SK-N-SH (cell line): ENCODE measurements around the gene MYO1C. TPM values are rescaled to one million over a fixed set of nuclear protein-coding genes. Genes with fewer than 3 reads are reported as not detected.

Experiments used
- CTCF ChIA-PET: fragments of 300-600, 350-600 bp; formaldehyde crosslinking; extraction: SDS; loops from one replicate; lab custom pipeline; 2021; lab: Yijun Ruan, JAX
- POLR2A ChIA-PET: fragments of 350-600 bp; sonication (Branson Sonifier 250); formaldehyde crosslinking; extraction: SDS; loops from one replicate; lab custom pipeline; 2020; ENCODE audit warnings: antibody characterized with exemption, inconsistent platforms; lab: Yijun Ruan, JAX
- DNase-seq: peaks from one replicate; pipeline ENCODE4 v3.0.0; 2012
- H2AFZ ChIP-seq: fragments of 200-600 bp; sonication (generic); 2 replicates; pipeline ENCODE4 v1.8.1; 2016; ENCODE audit warnings: antibody characterized with exemption, mild to moderate bottlenecking, low read depth
- H3F3A ChIP-seq: fragments of 200-600 bp; sonication (generic); replicated peaks from 2 replicates; pipeline ENCODE3; 2016; ENCODE audit warnings: antibody characterized with exemption, mild to moderate bottlenecking; ENCODE audit not compliant: insufficient read depth
- H3K27ac ChIP-seq, 2 experiments: fragments of 200-500 bp in 1 of 2; fragments of 200-600 bp in 1 of 2; sonication (Bioruptor generic) in 1 of 2; sonication (generic), shearing (Covaris generic) in 1 of 2; 2 replicates each; pipeline versions ENCODE4 v1.5.1 to v1.6.1; 2014 to 2016; ENCODE audit warnings: low read depth in 2 of 2, inconsistent platforms in 1 of 2, low read length in 1 of 2, mild to moderate bottlenecking in 1 of 2, mixed read lengths in 1 of 2
- H3K27me3 ChIP-seq: fragments of 200-600 bp; sonication (generic), shearing (Covaris generic); 2 replicates; pipeline ENCODE4 v1.6.1; 2016; ENCODE audit warnings: mixed run types; ENCODE audit not compliant: insufficient read depth
- H3K36me3 ChIP-seq, 2 experiments: fragments of 200-500 bp in 1 of 2; fragments of 200-600 bp in 1 of 2; sonication (Bioruptor generic) in 1 of 2; sonication (generic) in 1 of 2; replicated peaks in 1 of 2; 2 replicates each; pipeline versions ENCODE3 to v1.5.1; 2014 to 2016; ENCODE audit warnings: low read length in 1 of 2, mild to moderate bottlenecking in 1 of 2; ENCODE audit not compliant: insufficient read depth in 2 of 2, control insufficient read depth in 1 of 2
- H3K4me1 ChIP-seq, 2 experiments: fragments of 200-500 bp in 1 of 2; fragments of 200-600 bp in 1 of 2; sonication (Bioruptor generic) in 1 of 2; sonication (generic), shearing (Covaris generic) in 1 of 2; 2 replicates each; pipeline versions ENCODE4 v1.5.1 to v1.6.1; 2014 to 2016; ENCODE audit warnings: low read depth in 1 of 2, low read length in 1 of 2, mixed run types in 1 of 2; ENCODE audit not compliant: insufficient read depth in 2 of 2, control insufficient read depth in 1 of 2
- H3K4me2 ChIP-seq: fragments of 200-600 bp; sonication (generic), shearing (Covaris generic); 2 replicates; pipeline ENCODE4 v1.6.1; 2017; ENCODE audit warnings: mixed run types
- H3K4me3 ChIP-seq, 2 experiments: fragments of 200-500 bp in 1 of 2; fragments of 200-600 bp in 1 of 2; sonication (Bioruptor generic) in 1 of 2; sonication (generic), shearing (Covaris generic) in 1 of 2; 2 replicates each; pipeline versions ENCODE4 v1.5.1 to v1.8.1; 2014 to 2016; ENCODE audit warnings: low read depth in 2 of 2, inconsistent platforms in 1 of 2, low read length in 1 of 2, mild to moderate bottlenecking in 1 of 2, mixed read lengths in 1 of 2, moderate library complexity in 1 of 2
- H3K79me2 ChIP-seq: fragments of 200-600 bp; sonication (generic); 2 replicates; pipeline ENCODE4 v1.8.1; 2017; ENCODE audit warnings: mild to moderate bottlenecking; ENCODE audit not compliant: insufficient read depth
- H3K9ac ChIP-seq: fragments of 200-600 bp; sonication (generic); 2 replicates; pipeline ENCODE4 v1.6.1; 2017; ENCODE audit warnings: mixed run types
- H3K9me2 ChIP-seq: fragments of 200-600 bp; sonication (generic); 2 replicates; pipeline ENCODE4 v1.6.1; 2017; ENCODE audit warnings: mixed run types
- H3K9me3 ChIP-seq: fragments of 200-600 bp; sonication (generic); 2 replicates; pipeline ENCODE4 v1.6.1; 2017; ENCODE audit warnings: mixed run types, mild to moderate bottlenecking, moderate library complexity
- H4K20me1 ChIP-seq: fragments of 200-600 bp; sonication (generic); 2 replicates; pipeline ENCODE4 v1.6.1; 2017; ENCODE audit warnings: mild to moderate bottlenecking, mixed run types; ENCODE audit not compliant: insufficient read depth
- CHD2 ChIP-seq: fragments of 150-350 bp; IDR thresholded peaks from 2 replicates; pipeline ENCODE4 v1.6.1; 2018; ENCODE audit warnings: low read length; ENCODE audit not compliant: partially characterized antibody
- EP300 ChIP-seq, 2 experiments: IDR thresholded peaks; 2 replicates each; pipeline versions ENCODE4 v1.4.0 to v1.6.1; 2012; ENCODE audit warnings: borderline replicate concordance in 1 of 2, low read depth in 1 of 2, low read length in 1 of 2
- EZH2phosphoT487 ChIP-seq: fragments of 200-600 bp; sonication (generic); IDR thresholded peaks from 2 replicates; pipeline ENCODE4 v1.6.1; 2017; ENCODE audit warnings: low read depth, mixed run types, mild to moderate bottlenecking, antibody characterized with exemption, moderate library complexity, borderline replicate concordance
- FOXJ3 ChIP-seq: sonication (generic); formaldehyde crosslinking; IDR thresholded peaks from 2 replicates; pipeline ENCODE4 v1.5.1; 2020; ENCODE audit warnings: mild to moderate bottlenecking, missing genetic modification reagents
- FOXM1 ChIP-seq: IDR thresholded peaks from 2 replicates; pipeline ENCODE4 v1.4.0; 2012; ENCODE audit warnings: low read depth, mild to moderate bottlenecking
- JUND ChIP-seq: IDR thresholded peaks from 2 replicates; pipeline ENCODE4 v1.4.0; 2012
- MAX ChIP-seq: IDR thresholded peaks from 2 replicates; pipeline ENCODE4 v1.4.0; 2012; ENCODE audit warnings: low read depth
- MEF2A ChIP-seq: IDR thresholded peaks from 2 replicates; pipeline ENCODE4 v1.4.0; 2012; ENCODE audit warnings: low read depth, borderline replicate concordance
- NFIC ChIP-seq: IDR thresholded peaks from 2 replicates; pipeline ENCODE4 v1.4.0; 2012; ENCODE audit warnings: borderline replicate concordance
- NRF1 ChIP-seq: IDR thresholded peaks from 2 replicates; pipeline ENCODE4 v1.6.1; 2012; ENCODE audit warnings: low read depth, mild to moderate bottlenecking, low read length
- RAD21 ChIP-seq: IDR thresholded peaks from 2 replicates; pipeline ENCODE4 v1.6.1; 2012; ENCODE audit warnings: mild to moderate bottlenecking, low read length
- REST ChIP-seq: IDR thresholded peaks from 2 replicates; pipeline ENCODE4 v1.6.1; 2012; ENCODE audit warnings: mild to moderate bottlenecking, low read depth, low read length, moderate library complexity
- RXRA ChIP-seq: IDR thresholded peaks from 2 replicates; pipeline ENCODE4 v1.4.0; 2012; ENCODE audit warnings: low read depth, mild to moderate bottlenecking, borderline replicate concordance
- SIN3A ChIP-seq: IDR thresholded peaks from 2 replicates; pipeline ENCODE4 v1.6.1; 2012; ENCODE audit warnings: low read depth, mild to moderate bottlenecking, low read length, moderate library complexity, borderline replicate concordance
- SMC3 ChIP-seq: IDR thresholded peaks from 2 replicates; pipeline ENCODE4 v1.6.1; 2012; ENCODE audit warnings: low read depth, low read length, improper control_type of control experiment
- TAF1 ChIP-seq: IDR thresholded peaks from 2 replicates; pipeline ENCODE4 v1.6.1; 2012; ENCODE audit warnings: low read depth, mild to moderate bottlenecking, low read length, moderate library complexity, borderline replicate concordance
- TEAD4 ChIP-seq: IDR thresholded peaks from 2 replicates; pipeline ENCODE4 v1.4.0; 2012; ENCODE audit warnings: mild to moderate bottlenecking, borderline replicate concordance; ENCODE audit not compliant: insufficient read depth
- YY1 ChIP-seq: IDR thresholded peaks from 2 replicates; pipeline ENCODE4 v1.4.0; 2012; ENCODE audit warnings: low read depth, mild to moderate bottlenecking
- whole genome bisulfite sequencing: methylation state at CpG from one replicate; pipeline ENCODE4 v1.1.6; 2017; ENCODE audit warnings: low lambda C conversion rate; 5-methylcytosine and 5-hydroxymethylcytosine counted together
- polyA plus RNA-seq, 3 experiments: library from polyadenylated mRNA; depleted of rRNA; stranded (reverse); fragments of >200 nt; gene quantifications; 2 replicates each; pipeline ENCODE4 v1.2.3, GENCODE V29; 2012

MYO1C gene
- polyA plus RNA-seq, 1 of the 3 experiments (the other 2 are of a cell fraction), result 102 TPM

- CTCF ChIA-PET, result interaction anchor here (1.6 kb wide), 1 partner anchor 14 kb away, joined by 3 read pairs; no protein-coding TSS in a partner anchor
Observed at GRCh38 chr17:1473841-1474240, 18.6 kb downstream of the MYO1C start.

GRCh38 chr17:1473170-1473569 is 19.3 kb downstream of the MYO1C start:
- H3K4me1 ChIP-seq, result no peaks in the 10 kb centered on the region
- no peaks in the 10 kb centered on the region for H3F3A ChIP-seq
- no peaks in the 10 kb centered on the region for H3K9me3 ChIP-seq
- H3K4me2 ChIP-seq, result no peak overlapping the region
- H3K79me2 ChIP-seq, result no peaks in the 10 kb centered on the region; the same call in 1 of the 2 replicates
- no peak overlapping the region for H3K27ac ChIP-seq
- H4K20me1 ChIP-seq, result no peaks in the 10 kb centered on the region
- no peaks in the 10 kb centered on the region for H3K27me3 ChIP-seq
- no peak for DNase-seq
- CTCF ChIA-PET, result no interaction called here
- H3K36me3 ChIP-seq, result peaks cover 35 to 46% of the 10 kb centered on the region in 2 experiments
- no peak overlapping the region for H2AFZ ChIP-seq
- 82% methylated on average over 11 of the region's 11 CpGs for WGBS
- TF ChIP-seq EP300 (IDR thresholded peaks at IDR 0.05; ENCODE audit: borderline replicate concordance in 1 of 2, low read depth in 1 of 2, low read length in 1 of 2) (no peak), RXRA (no peak), YY1 (no peak), EZH2phosphoT487 (no peak), SMC3 (no peak)
- no peak overlapping the region for H3K4me3 ChIP-seq
- no peak overlapping the region for H3K9ac ChIP-seq
- POLR2A ChIA-PET, result interaction anchor here (1.2 kb wide), 1 partner anchor 14 kb away, joined by 5 read pairs; no protein-coding TSS in a partner anchor
- no peaks in the 10 kb centered on the region for H3K9me2 ChIP-seq

More at GRCh38 chr17:1473841-1474240, 18.6 kb downstream of the MYO1C start:
- H3K79me2 ChIP-seq, result no peaks in the 10 kb centered on the region; the same call in 1 of the 2 replicates
- peaks cover 35 to 45% of the 10 kb centered on the region in 2 experiments for H3K36me3 ChIP-seq
- H4K20me1 ChIP-seq, result no peaks in the 10 kb centered on the region
- H3K9me2 ChIP-seq, result no peaks in the 10 kb centered on the region
- WGBS, result 90% methylated on average over 10 of the region's 10 CpGs
- H2AFZ ChIP-seq, result no peak overlapping the region
- H3K27ac ChIP-seq, result no peak overlapping the region
- no peaks in the 10 kb centered on the region for H3K27me3 ChIP-seq
- H3K4me3 ChIP-seq, result no peak overlapping the region
- H3K9me3 ChIP-seq, result no peaks in the 10 kb centered on the region
- H3K9ac ChIP-seq, result no peak overlapping the region
- H3F3A ChIP-seq, result no peaks in the 10 kb centered on the region
- no peak overlapping the region for H3K4me2 ChIP-seq
- no peak for DNase-seq
- H3K4me1 ChIP-seq, result no peaks in the 10 kb centered on the region
- POLR2A ChIA-PET, result no interaction called here
- no peak for TF ChIP-seq RAD21
- no peak for TF ChIP-seq JUND
- no peak for TF ChIP-seq YY1
- no peak for TF ChIP-seq SIN3A
- no peak for TF ChIP-seq MEF2A
- no peak for TF ChIP-seq CHD2
- TF ChIP-seq NRF1, result no peak
- TF ChIP-seq FOXM1, result no peak
- no peak for TF ChIP-seq MAX
- TF ChIP-seq SMC3, result no peak
- TF ChIP-seq TEAD4, result no peak
- no peak for TF ChIP-seq EZH2phosphoT487
- TF ChIP-seq FOXJ3 (CRISPR knock-in tag), result no peak
- TF ChIP-seq REST, result no peak
- TF ChIP-seq TAF1, result no peak
- no peak for TF ChIP-seq NFIC
